Kidney (tissue), 14 donors: ENCODE data around the gene CDC27. TPM values are rescaled to one million over a fixed set of nuclear protein-coding genes. Genes with fewer than 3 reads are reported as not detected.

Experiments
- DNase-seq, 5 donors: peaks; one replicate each; pipeline ENCODE4 v3.0.0-alpha.2; 2013 to 2020
- FAIRE-seq: peaks from 2 replicates; lab custom pipeline; 2012; peaks lifted over from hg19 to GRCh38; lab: Jason Lieb, UNC
- H3K27ac ChIP-seq, 2 donors: one replicate each; pipeline ENCODE4 v1.7.0; 2013; ENCODE audit warnings: low read depth in 2 of 2, low read length in 2 of 2, inconsistent platforms in 1 of 2
- H3K27me3 ChIP-seq: one replicate; pipeline ENCODE4 v1.7.1; 2013; ENCODE audit warnings: low read length, inconsistent platforms; ENCODE audit not compliant: control insufficient read depth, insufficient read depth
- H3K36me3 ChIP-seq, 3 donors: one replicate each; pipeline versions ENCODE4 v1.7.0 to v1.7.1; 2013; ENCODE audit warnings: low read length in 3 of 3, control low read depth in 1 of 3, inconsistent platforms in 1 of 3; ENCODE audit not compliant: insufficient read depth in 3 of 3, control insufficient read depth in 2 of 3
- H3K4me1 ChIP-seq, 3 donors: one replicate each; pipeline versions ENCODE4 v1.7.0 to v1.7.1; 2013; ENCODE audit warnings: low read length in 3 of 3, inconsistent platforms in 1 of 3, low read depth in 1 of 3; ENCODE audit not compliant: control insufficient read depth in 2 of 3, insufficient read depth in 2 of 3
- H3K4me3 ChIP-seq, 3 donors: one replicate each; pipeline versions ENCODE4 v1.7.0 to v1.8.1; 2013; ENCODE audit warnings: low read length in 3 of 3, control low read depth in 1 of 3, inconsistent platforms in 1 of 3
- H3K9ac ChIP-seq, 3 donors: one replicate each; pipeline versions ENCODE4 v1.7.0 to v1.7.1; 2013; ENCODE audit warnings: low read length in 3 of 3, control low read depth in 1 of 3, inconsistent platforms in 1 of 3
- H3K9me3 ChIP-seq, 3 donors: one replicate each; pipeline versions ENCODE4 v1.7.0 to v1.7.1; 2013; ENCODE audit warnings: low read length in 3 of 3, control low read depth in 1 of 3, inconsistent platforms in 1 of 3; ENCODE audit not compliant: control insufficient read depth in 2 of 3, insufficient read depth in 1 of 3
- intact Hi-C: fragments of 100-400 bp; cut with DNase I; formaldehyde crosslinking; loops from one replicate; pipeline ENCODE4 v1.11.1; 2022
- polyA plus RNA-seq: library from polyadenylated mRNA; stranded (reverse); fragments of 350-450 nt; fragmentation: Illumina TruSeq; extraction: RNeasy Lipid Tissue Mini Kit (QIAGEN cat#74804); gene quantifications from one replicate; pipeline ENCODE4 v1.2.3, GENCODE V29; 2014; ENCODE audit warnings: low read depth, low replicate concordance; ENCODE audit not compliant: insufficient read depth
- total RNA-seq: library from RNA; stranded (reverse); fragmentation: NEBNext Ultra II Directional; extraction: Animal tissue kit (Norgen Biotek cat#: 25700); gene quantifications from one replicate; pipeline ENCODE4 v1.2.1, GENCODE V29; 2021
- TF ChIP-seq, protein P1 (sequence below): IDR thresholded peaks from 3 replicates; pipeline ENCODE4 v1.5.1; 2012; ENCODE audit warnings: mild to moderate bottlenecking, moderate library complexity, borderline replicate concordance; ENCODE audit not compliant: insufficient read depth; ENCODE audit errors: extremely low read depth
- donor health status: control.
- donor health status: control.
- donor health status: control.
- donor health status: control.
- donor health status: control.
- donor health status: DM: yes; HTN: yes; CAD: no.
- donor health status: Normal renal cell carcinoma (clear cell type).

The CDC27 gene
- total and polyA plus RNA-seq, 2 donors from 2014 or later: 18.2 to 78.2 TPM

DNA sequence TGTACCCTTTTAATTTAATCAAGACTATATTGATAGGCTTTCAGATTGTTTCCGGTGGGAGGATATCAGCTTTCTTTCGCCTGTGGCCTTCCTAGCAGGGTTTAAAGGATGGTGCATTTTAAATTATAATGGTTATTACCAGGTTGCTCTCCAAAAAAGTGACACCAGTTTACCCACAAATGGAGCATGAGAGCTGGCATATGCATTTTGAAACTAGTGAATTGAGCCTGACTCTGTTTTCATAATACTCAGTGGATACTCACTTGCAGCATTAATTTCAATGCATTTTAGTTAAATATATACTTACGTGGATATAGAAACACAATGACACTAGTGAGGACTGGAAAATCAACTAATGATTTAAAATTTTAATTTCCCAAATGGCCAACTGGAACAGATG is 25.8 kb upstream of the CDC27 start:
- FAIRE-seq: no peak
- Histone ChIP-seq H3K27me3 (no peaks in the 10 kb centered on the region), H3K36me3 (no peaks in the 10 kb centered on the region), H3K9ac (no peak overlapping the region), H3K4me1 (no peaks in the 10 kb centered on the region), H3K9me3 (no peaks in the 10 kb centered on the region), H3K27ac (no peak overlapping the region), H3K4me3 (no peak overlapping the region)
- intact Hi-C loops: no loop called here
- TF ChIP-seq, protein P1, sequence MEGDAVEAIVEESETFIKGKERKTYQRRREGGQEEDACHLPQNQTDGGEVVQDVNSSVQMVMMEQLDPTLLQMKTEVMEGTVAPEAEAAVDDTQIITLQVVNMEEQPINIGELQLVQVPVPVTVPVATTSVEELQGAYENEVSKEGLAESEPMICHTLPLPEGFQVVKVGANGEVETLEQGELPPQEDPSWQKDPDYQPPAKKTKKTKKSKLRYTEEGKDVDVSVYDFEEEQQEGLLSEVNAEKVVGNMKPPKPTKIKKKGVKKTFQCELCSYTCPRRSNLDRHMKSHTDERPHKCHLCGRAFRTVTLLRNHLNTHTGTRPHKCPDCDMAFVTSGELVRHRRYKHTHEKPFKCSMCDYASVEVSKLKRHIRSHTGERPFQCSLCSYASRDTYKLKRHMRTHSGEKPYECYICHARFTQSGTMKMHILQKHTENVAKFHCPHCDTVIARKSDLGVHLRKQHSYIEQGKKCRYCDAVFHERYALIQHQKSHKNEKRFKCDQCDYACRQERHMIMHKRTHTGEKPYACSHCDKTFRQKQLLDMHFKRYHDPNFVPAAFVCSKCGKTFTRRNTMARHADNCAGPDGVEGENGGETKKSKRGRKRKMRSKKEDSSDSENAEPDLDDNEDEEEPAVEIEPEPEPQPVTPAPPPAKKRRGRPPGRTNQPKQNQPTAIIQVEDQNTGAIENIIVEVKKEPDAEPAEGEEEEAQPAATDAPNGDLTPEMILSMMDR: no peak
- DNase-seq: no peak

DNA sequence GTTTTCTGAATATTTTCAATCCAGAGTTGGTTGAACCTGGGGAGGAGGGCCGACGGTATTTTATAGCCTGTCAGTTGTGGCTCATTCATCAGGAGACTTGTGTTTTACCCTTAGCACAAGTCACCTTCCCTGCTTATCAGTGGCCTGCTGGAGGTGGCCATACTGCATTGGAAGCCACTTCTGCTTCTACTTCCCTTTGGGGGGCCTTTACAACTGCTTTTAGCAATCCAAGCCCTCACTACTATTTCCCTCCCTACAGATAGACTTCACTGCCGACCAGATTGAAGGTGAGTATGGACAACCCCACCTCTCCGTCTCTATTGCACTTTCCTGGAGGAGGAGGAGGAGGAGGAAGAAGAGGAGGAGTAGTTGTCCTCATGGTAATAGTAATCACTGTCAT is 24.4 kb upstream of the CDC27 start:
- Histone ChIP-seq H3K27me3 (no peaks in the 10 kb centered on the region), H3K9me3 (no peaks in the 10 kb centered on the region), H3K4me1 (no peaks in the 10 kb centered on the region), H3K9ac (no peak overlapping the region), H3K27ac (no peak overlapping the region), H3K4me3 (no peak overlapping the region), H3K36me3 (no peaks in the 10 kb centered on the region)
- intact Hi-C loops: no loop called here
- DNase-seq (no peak), FAIRE-seq (no peak)
- TF ChIP-seq, protein P1: no peak

DNA sequence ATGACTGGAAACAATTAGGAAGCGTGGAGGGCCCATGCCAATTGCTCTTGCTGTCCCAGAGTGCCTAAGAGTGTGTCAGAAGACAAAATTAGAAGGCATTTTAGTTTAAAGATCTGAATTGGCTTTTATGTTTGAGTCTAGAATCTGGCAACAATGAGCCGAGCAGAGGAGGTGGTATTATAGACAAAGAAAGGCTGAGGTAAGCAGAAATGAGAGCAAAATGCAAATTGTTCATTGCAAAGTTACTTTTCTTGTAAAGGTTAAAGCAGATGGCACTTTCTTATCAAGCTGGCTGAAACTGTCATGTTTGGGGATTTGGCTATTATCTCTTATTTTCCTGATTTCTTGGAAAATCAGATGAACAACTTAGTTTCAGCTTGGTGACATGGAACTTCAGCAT is 23.4 kb upstream of the CDC27 start:
- Histone ChIP-seq H3K27ac (no peak overlapping the region), H3K27me3 (no peaks in the 10 kb centered on the region), H3K4me3 (no peak overlapping the region), H3K36me3 (no peaks in the 10 kb centered on the region), H3K9ac (no peak overlapping the region), H3K4me1 (no peaks in the 10 kb centered on the region), H3K9me3 (no peaks in the 10 kb centered on the region)
- TF ChIP-seq, protein P1: no peak
- DNase-seq (no peak), FAIRE-seq (no peak)
- intact Hi-C loops: no loop called here

DNA sequence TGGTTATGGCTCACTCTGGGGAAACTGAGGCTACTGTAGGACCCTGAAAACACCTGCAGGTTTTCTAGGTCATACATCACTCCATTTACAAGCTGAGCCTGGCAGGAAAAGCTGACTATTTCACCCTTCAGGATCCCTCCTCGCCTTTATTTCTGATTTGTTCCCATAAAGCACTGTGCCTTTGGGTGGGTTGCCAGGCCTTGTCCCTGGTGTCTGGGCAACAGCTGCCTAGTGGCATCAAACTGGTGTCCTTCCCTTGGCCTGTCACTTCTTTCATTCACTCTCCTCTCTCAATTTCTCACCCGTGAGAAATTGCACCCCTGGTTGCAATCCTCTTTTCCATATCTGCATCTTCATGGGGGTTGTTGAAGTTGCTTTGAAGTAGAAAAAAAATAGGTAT is 21.7 kb upstream of the CDC27 start:
- H3K27ac ChIP-seq: no peak overlapping the region
- H3K27me3 ChIP-seq: no peaks in the 10 kb centered on the region
- intact Hi-C loops: no loop called here
- H3K4me3 ChIP-seq: no peak overlapping the region
- no peak overlapping the region for H3K9ac ChIP-seq
- DNase-seq (no peak), FAIRE-seq (no peak)
- H3K4me1 ChIP-seq: peaks cover 0 to 2% (median under 1%) of the 10 kb centered on the region in 3 donors
- TF ChIP-seq, protein P1: no peak
- H3K9me3 ChIP-seq: no peaks in the 10 kb centered on the region
- no peaks in the 10 kb centered on the region for H3K36me3 ChIP-seq
